Measurements from ENCODE around the gene RFX7.

DNA sequence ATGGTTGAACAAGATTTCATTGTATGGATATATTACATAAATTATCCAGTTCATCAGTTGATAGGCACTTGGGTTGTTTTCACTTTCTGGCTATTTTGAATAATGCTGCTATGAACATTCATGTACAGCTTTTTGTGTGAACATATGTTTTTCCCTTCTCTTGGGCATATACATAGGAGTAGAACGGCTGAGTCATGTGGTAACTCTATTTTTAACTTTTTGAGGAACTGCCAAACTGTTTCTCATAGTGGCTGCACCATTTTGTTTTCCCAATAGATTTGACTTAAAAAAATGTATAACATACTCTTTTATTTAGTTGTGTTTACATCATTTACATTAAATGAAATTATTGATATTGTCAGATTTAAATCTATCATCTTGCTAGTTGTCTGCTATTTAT is 28.8 kb upstream of the RFX7 start:
- TF ChIP-seq, protein P1, sequence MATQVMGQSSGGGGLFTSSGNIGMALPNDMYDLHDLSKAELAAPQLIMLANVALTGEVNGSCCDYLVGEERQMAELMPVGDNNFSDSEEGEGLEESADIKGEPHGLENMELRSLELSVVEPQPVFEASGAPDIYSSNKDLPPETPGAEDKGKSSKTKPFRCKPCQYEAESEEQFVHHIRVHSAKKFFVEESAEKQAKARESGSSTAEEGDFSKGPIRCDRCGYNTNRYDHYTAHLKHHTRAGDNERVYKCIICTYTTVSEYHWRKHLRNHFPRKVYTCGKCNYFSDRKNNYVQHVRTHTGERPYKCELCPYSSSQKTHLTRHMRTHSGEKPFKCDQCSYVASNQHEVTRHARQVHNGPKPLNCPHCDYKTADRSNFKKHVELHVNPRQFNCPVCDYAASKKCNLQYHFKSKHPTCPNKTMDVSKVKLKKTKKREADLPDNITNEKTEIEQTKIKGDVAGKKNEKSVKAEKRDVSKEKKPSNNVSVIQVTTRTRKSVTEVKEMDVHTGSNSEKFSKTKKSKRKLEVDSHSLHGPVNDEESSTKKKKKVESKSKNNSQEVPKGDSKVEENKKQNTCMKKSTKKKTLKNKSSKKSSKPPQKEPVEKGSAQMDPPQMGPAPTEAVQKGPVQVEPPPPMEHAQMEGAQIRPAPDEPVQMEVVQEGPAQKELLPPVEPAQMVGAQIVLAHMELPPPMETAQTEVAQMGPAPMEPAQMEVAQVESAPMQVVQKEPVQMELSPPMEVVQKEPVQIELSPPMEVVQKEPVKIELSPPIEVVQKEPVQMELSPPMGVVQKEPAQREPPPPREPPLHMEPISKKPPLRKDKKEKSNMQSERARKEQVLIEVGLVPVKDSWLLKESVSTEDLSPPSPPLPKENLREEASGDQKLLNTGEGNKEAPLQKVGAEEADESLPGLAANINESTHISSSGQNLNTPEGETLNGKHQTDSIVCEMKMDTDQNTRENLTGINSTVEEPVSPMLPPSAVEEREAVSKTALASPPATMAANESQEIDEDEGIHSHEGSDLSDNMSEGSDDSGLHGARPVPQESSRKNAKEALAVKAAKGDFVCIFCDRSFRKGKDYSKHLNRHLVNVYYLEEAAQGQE (IDR thresholded peaks at IDR 0.05; ENCODE audit: insufficient read depth in 1 of 2, low read depth in 2 of 2, low read length in 2 of 2): no peak
- no peak for TF ChIP-seq POLR2AphosphoS5 (IDR thresholded peaks at IDR 0.05; ENCODE audit: low read depth, low read length)
